Measurements from ENCODE around the gene ZNF3.
A peak's percentile ranks its signal among the peaks of the same experiment; 100 is the strongest.

Gene ZNF3

DNA sequence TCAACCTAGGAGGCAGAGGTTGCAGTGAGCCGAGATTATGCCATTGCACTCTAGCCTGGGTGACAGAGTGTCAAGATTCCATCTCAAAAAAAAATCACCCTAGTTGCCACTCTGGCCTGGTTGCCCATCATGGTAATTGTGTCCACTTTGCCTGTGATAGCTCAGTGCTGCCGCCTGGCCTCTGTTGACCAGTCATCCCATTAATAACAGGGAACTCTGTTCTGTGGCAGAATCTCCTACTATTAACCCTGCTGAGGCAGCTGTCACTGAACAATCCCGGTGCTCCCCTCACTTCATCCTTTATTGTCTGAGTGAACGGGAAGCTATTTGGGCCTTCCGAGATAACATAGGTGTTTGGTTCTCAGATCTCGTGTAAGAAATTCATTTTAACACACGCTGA, 14.6 kb downstream of the ZNF3 start:
- Histone ChIP-seq H3K4me2 (ENCODE audit: low read length, poor library complexity, severe bottlenecking) (no peak overlapping the region), H3K36me3 (ENCODE audit: control insufficient read depth in 1 of 2, insufficient read depth in 2 of 2, low read depth in 1 of 2, low read length in 2 of 2) (peaks cover 69 to 76% of the 10 kb centered on the region in 2 experiments), H4K8ac (ENCODE audit: low read length) (no peak overlapping the region), H3K9ac (ENCODE audit: low read length) (no peak overlapping the region), H3K4ac (ENCODE audit: low read depth in 1 of 2, low read length in 2 of 2) (no peak overlapping the region), H2BK5ac (ENCODE audit: low read depth, low read length, poor library complexity, severe bottlenecking) (no peak overlapping the region), H4K91ac (ENCODE audit: low read length) (no peak overlapping the region), H2BK15ac (ENCODE audit: low read depth, poor library complexity, severe bottlenecking) (no peak overlapping the region), H2AK5ac (ENCODE audit: low read length, severe bottlenecking) (no peak overlapping the region), H3K14ac (ENCODE audit: low read length in 2 of 2) (no peak overlapping the region), H2BK120ac (ENCODE audit: low read depth, low read length) (no peak overlapping the region), H3K27ac (ENCODE audit: low read length, poor library complexity, severe bottlenecking) (no peak overlapping the region), H3K9me3 (ENCODE audit: control insufficient read depth, low read length) (peaks cover 23% of the 10 kb centered on the region), H3K27me3 (ENCODE audit: control insufficient read depth in 1 of 2, insufficient read depth in 1 of 2, low read length in 2 of 2) (no peaks in the 10 kb centered on the region), H3K79me1 (replicated peaks; ENCODE audit: low read length, poor library complexity, severe bottlenecking) (peaks cover 21% of the 10 kb centered on the region), H2BK12ac (ENCODE audit: low read length in 2 of 2) (no peak overlapping the region), H3K23ac (ENCODE audit: low read length in 2 of 2) (no peak overlapping the region), H3K4me3 (ENCODE audit: insufficient read depth in 1 of 2, low read depth in 1 of 2, low read length in 2 of 2) (no peak overlapping the region), H2AFZ (ENCODE audit: low read depth, low read length) (no peak overlapping the region), H3K4me1 (ENCODE audit: control insufficient read depth, insufficient read depth, low read depth, low read length) (no peaks in the 10 kb centered on the region), H3K18ac (ENCODE audit: low read depth in 1 of 2, low read length in 2 of 2) (no peak overlapping the region)
- DNase-seq, result no peak
- 92% methylated on average over 7 of the region's 7 CpGs for WGBS

DNA sequence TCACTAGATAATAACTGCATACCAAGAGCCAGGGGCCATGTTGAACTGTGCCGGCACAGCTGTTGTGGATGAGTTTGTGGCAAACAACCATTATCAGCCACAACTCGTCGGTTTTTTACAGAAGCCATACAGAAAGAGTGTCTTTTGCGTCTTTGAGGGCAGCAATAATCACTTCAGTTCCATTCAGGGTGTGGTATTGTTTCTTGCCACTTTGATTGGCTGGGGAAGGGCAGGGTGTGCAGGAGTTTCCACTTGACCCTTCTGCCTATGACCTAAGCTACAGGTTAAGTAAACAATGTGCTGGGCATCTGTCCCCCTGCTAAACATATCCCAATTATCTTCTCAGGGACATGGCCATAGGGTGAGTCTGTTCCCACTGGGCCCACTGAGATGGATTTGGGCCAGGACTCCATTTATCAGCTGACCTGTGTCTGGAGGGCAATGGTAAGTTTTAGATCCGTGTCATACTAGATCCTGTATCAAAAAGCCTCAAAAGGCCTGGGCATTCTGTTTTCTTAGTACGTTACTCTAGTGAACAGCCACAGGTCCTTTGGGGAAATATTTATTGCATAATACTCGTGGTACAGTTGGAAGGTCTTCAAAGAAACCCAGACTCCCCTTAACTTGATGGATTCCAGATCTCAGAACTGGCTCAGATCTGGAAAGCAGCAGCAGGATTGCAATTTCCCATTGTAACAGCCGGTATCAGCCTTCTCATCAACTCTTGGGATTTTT, 15.9 kb downstream of the ZNF3 start:
- Histone ChIP-seq H2BK12ac (ENCODE audit: low read length in 2 of 2) (peak overlapping the region in 1 of 2 experiments; percentile 21), H2BK15ac (ENCODE audit: low read depth, poor library complexity, severe bottlenecking) (no peak overlapping the region), H3K27me3 (ENCODE audit: control insufficient read depth in 1 of 2, insufficient read depth in 1 of 2, low read length in 2 of 2) (no peaks in the 10 kb centered on the region), H3K27ac (ENCODE audit: low read length, poor library complexity, severe bottlenecking) (no peak overlapping the region), H2AK5ac (ENCODE audit: low read length, severe bottlenecking) (no peak overlapping the region), H3K4ac (ENCODE audit: low read depth in 1 of 2, low read length in 2 of 2) (peak overlapping the region in 1 of 2 experiments; percentile 24), H2AFZ (ENCODE audit: low read depth, low read length) (no peak overlapping the region), H3K4me1 (ENCODE audit: control insufficient read depth, insufficient read depth, low read depth, low read length) (no peaks in the 10 kb centered on the region), H3K9me3 (ENCODE audit: control insufficient read depth, low read length) (peaks cover 10% of the 10 kb centered on the region), H3K14ac (ENCODE audit: low read length in 2 of 2) (no peak overlapping the region), H3K36me3 (ENCODE audit: control insufficient read depth in 1 of 2, insufficient read depth in 2 of 2, low read depth in 1 of 2, low read length in 2 of 2) (peaks cover 67 to 75% of the 10 kb centered on the region in 2 experiments), H3K4me3 (ENCODE audit: insufficient read depth in 1 of 2, low read depth in 1 of 2, low read length in 2 of 2) (peak overlapping the region in 1 of 2 experiments; percentile 20), H2BK5ac (ENCODE audit: low read depth, low read length, poor library complexity, severe bottlenecking) (no peak overlapping the region), H3K4me2 (ENCODE audit: low read length, poor library complexity, severe bottlenecking) (no peak overlapping the region), H3K18ac (ENCODE audit: low read depth in 1 of 2, low read length in 2 of 2) (peak overlapping the region; percentile 52 to 86), H3K9ac (ENCODE audit: low read length) (peak overlapping the region; percentile 34), H4K91ac (ENCODE audit: low read length) (no peak overlapping the region), H3K23ac (ENCODE audit: low read length in 2 of 2) (no peak overlapping the region), H4K8ac (ENCODE audit: low read length) (peak overlapping the region; percentile 45), H3K79me1 (replicated peaks; ENCODE audit: low read length, poor library complexity, severe bottlenecking) (peaks cover 16% of the 10 kb centered on the region), H2BK120ac (ENCODE audit: low read depth, low read length) (no peak overlapping the region)
- WGBS, result 38% methylated on average over 8 of the region's 8 CpGs
- peak; percentile 98 for DNase-seq

DNA sequence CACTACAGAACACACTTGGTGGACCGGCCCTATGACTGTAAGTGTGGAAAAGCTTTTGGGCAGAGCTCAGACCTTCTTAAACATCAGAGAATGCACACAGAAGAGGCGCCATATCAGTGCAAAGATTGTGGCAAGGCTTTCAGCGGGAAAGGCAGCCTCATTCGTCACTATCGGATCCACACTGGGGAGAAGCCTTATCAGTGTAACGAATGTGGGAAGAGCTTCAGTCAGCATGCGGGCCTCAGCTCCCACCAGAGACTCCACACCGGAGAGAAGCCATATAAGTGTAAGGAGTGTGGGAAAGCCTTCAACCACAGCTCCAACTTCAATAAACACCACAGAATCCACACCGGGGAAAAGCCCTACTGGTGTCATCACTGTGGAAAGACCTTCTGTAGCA, 17.4 kb downstream of the ZNF3 start:
- Histone ChIP-seq H3K4ac (ENCODE audit: low read depth in 1 of 2, low read length in 2 of 2) (no peak overlapping the region), H3K4me2 (ENCODE audit: low read length, poor library complexity, severe bottlenecking) (no peak overlapping the region)
- 97% methylated on average over 8 of the region's 9 CpGs for WGBS

DNA sequence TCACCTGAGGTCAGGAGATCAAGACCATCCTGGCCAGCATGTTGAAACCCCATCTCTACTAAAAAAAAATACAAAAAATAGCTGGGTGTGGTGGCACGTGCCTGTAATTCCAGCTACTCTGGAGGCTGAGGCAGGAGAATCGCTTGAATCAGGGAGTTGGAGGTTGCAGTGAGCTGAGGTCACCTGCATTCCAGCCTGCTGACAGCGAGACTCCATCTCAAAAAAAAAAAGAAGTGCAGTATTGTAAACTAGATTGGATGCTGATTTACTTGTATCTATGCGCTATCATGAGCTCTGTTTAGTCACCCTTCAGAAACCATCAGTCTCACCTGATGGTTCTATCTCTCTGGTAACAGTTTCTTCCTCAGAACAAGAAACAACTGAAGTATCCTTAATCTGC, 18.1 kb downstream of the ZNF3 start:
- Histone ChIP-seq H2BK120ac (ENCODE audit: low read depth, low read length) (no peak overlapping the region), H3K27ac (ENCODE audit: low read length, poor library complexity, severe bottlenecking) (no peak overlapping the region), H3K4me3 (ENCODE audit: insufficient read depth in 1 of 2, low read depth in 1 of 2, low read length in 2 of 2) (no peak overlapping the region), H2BK5ac (ENCODE audit: low read depth, low read length, poor library complexity, severe bottlenecking) (no peak overlapping the region), H2AK5ac (ENCODE audit: low read length, severe bottlenecking) (no peak overlapping the region), H4K91ac (ENCODE audit: low read length) (no peak overlapping the region), H2BK15ac (ENCODE audit: low read depth, poor library complexity, severe bottlenecking) (no peak overlapping the region), H3K9ac (ENCODE audit: low read length) (no peak overlapping the region), H3K4me1 (ENCODE audit: control insufficient read depth, insufficient read depth, low read depth, low read length) (no peaks in the 10 kb centered on the region), H2AFZ (ENCODE audit: low read depth, low read length) (no peak overlapping the region), H2BK12ac (ENCODE audit: low read length in 2 of 2) (no peak overlapping the region), H3K23ac (ENCODE audit: low read length in 2 of 2) (no peak overlapping the region), H3K14ac (ENCODE audit: low read length in 2 of 2) (no peak overlapping the region), H3K36me3 (ENCODE audit: control insufficient read depth in 1 of 2, insufficient read depth in 2 of 2, low read depth in 1 of 2, low read length in 2 of 2) (peaks cover 62 to 65% of the 10 kb centered on the region in 2 experiments), H3K79me1 (replicated peaks; ENCODE audit: low read length, poor library complexity, severe bottlenecking) (peaks cover 14% of the 10 kb centered on the region), H3K4ac (ENCODE audit: low read depth in 1 of 2, low read length in 2 of 2) (no peak overlapping the region), H4K8ac (ENCODE audit: low read length) (no peak overlapping the region), H3K9me3 (ENCODE audit: control insufficient read depth, low read length) (no peaks in the 10 kb centered on the region), H3K18ac (ENCODE audit: low read depth in 1 of 2, low read length in 2 of 2) (no peak overlapping the region), H3K27me3 (ENCODE audit: control insufficient read depth in 1 of 2, insufficient read depth in 1 of 2, low read length in 2 of 2) (no peaks in the 10 kb centered on the region), H3K4me2 (ENCODE audit: low read length, poor library complexity, severe bottlenecking) (no peak overlapping the region)
- no peak for DNase-seq
- WGBS, result 97% methylated on average over 3 of the region's 4 CpGs

More for the DNA sequence above, 17.4 kb downstream of the ZNF3 start:
- Histone ChIP-seq H3K14ac (ENCODE audit: low read length in 2 of 2) (no peak overlapping the region), H2AFZ (ENCODE audit: low read depth, low read length) (no peak overlapping the region), H2BK120ac (ENCODE audit: low read depth, low read length) (no peak overlapping the region), H3K27me3 (ENCODE audit: control insufficient read depth in 1 of 2, insufficient read depth in 1 of 2, low read length in 2 of 2) (no peaks in the 10 kb centered on the region), H2AK5ac (ENCODE audit: low read length, severe bottlenecking) (no peak overlapping the region), H3K18ac (ENCODE audit: low read depth in 1 of 2, low read length in 2 of 2) (no peak overlapping the region), H3K36me3 (ENCODE audit: control insufficient read depth in 1 of 2, insufficient read depth in 2 of 2, low read depth in 1 of 2, low read length in 2 of 2) (peaks cover 63 to 69% of the 10 kb centered on the region in 2 experiments), H3K4me3 (ENCODE audit: insufficient read depth in 1 of 2, low read depth in 1 of 2, low read length in 2 of 2) (no peak overlapping the region), H4K91ac (ENCODE audit: low read length) (no peak overlapping the region), H2BK15ac (ENCODE audit: low read depth, poor library complexity, severe bottlenecking) (no peak overlapping the region), H4K8ac (ENCODE audit: low read length) (no peak overlapping the region), H3K79me1 (replicated peaks; ENCODE audit: low read length, poor library complexity, severe bottlenecking) (peaks cover 13% of the 10 kb centered on the region), H2BK5ac (ENCODE audit: low read depth, low read length, poor library complexity, severe bottlenecking) (no peak overlapping the region), H3K27ac (ENCODE audit: low read length, poor library complexity, severe bottlenecking) (no peak overlapping the region), H3K9me3 (ENCODE audit: control insufficient read depth, low read length) (no peaks in the 10 kb centered on the region), H2BK12ac (ENCODE audit: low read length in 2 of 2) (no peak overlapping the region), H3K4me1 (ENCODE audit: control insufficient read depth, insufficient read depth, low read depth, low read length) (no peaks in the 10 kb centered on the region), H3K9ac (ENCODE audit: low read length) (no peak overlapping the region), H3K23ac (ENCODE audit: low read length in 2 of 2) (no peak overlapping the region)
- no peak for DNase-seq
